DOHH2 (cell line): ENCODE measurements around the gene C19orf85.

ENCODE experiments used
- H3F3A ChIP-seq: fragments of 200-600 bp; sonication (generic), shearing (Covaris generic); 2 replicates; pipeline ENCODE4 v1.6.0; 2016; ENCODE audit warnings: antibody characterized with exemption, mild to moderate bottlenecking; ENCODE audit not compliant: control insufficient read depth, insufficient read depth
- H3K27ac ChIP-seq: fragments of 200-600 bp; sonication (generic); 2 replicates; pipeline ENCODE4 v1.5.1; 2014; ENCODE audit warnings: low read depth, mild to moderate bottlenecking, low read length, moderate library complexity
- H3K27me3 ChIP-seq: fragments of 200-600 bp; sonication (generic); 2 replicates; pipeline ENCODE4 v1.6.1; 2014; ENCODE audit warnings: mild to moderate bottlenecking, low read length, mixed read lengths; ENCODE audit not compliant: control insufficient read depth
- H3K36me3 ChIP-seq: fragments of 200-600 bp; sonication (generic); 2 replicates; pipeline ENCODE4 v1.6.1; 2014; ENCODE audit warnings: mild to moderate bottlenecking, low read length, moderate library complexity, mixed read lengths; ENCODE audit not compliant: control insufficient read depth
- H3K4me1 ChIP-seq: fragments of 200-600 bp; sonication (generic); 2 replicates; pipeline ENCODE4 v1.6.1; 2014; ENCODE audit warnings: mild to moderate bottlenecking, low read length, mixed read lengths; ENCODE audit not compliant: control insufficient read depth
- H3K4me2 ChIP-seq: fragments of 200-600 bp; sonication (generic); 2 replicates; pipeline ENCODE4 v1.6.0; 2014; ENCODE audit warnings: mild to moderate bottlenecking, low read length, moderate library complexity
- H3K4me3 ChIP-seq: fragments of 200-600 bp; sonication (generic); 2 replicates; pipeline ENCODE4 v1.5.1; 2014; ENCODE audit warnings: mild to moderate bottlenecking, low read length, mixed read lengths
- H3K79me2 ChIP-seq: fragments of 200-600 bp; sonication (generic); 2 replicates; pipeline ENCODE4 v1.6.1; 2014; ENCODE audit warnings: mild to moderate bottlenecking, low read length, mixed read lengths; ENCODE audit not compliant: control insufficient read depth
- H3K9me2 ChIP-seq: fragments of 200-600 bp; sonication (generic); replicated peaks from 2 replicates; pipeline ENCODE4 v1.6.1; 2014; ENCODE audit warnings: mild to moderate bottlenecking, low read length, mixed read lengths; ENCODE audit not compliant: control insufficient read depth
- H3K9me3 ChIP-seq: fragments of 200-600 bp; sonication (generic); 2 replicates; pipeline ENCODE4 v1.6.1; 2014; ENCODE audit warnings: antibody characterized with exemption, low read length, mixed read lengths; ENCODE audit not compliant: control insufficient read depth, insufficient read depth
- H4K20me1 ChIP-seq: fragments of 200-600 bp; sonication (generic); 2 replicates; pipeline ENCODE4 v1.6.0; 2014; ENCODE audit warnings: low read depth, mild to moderate bottlenecking, antibody characterized with exemption, low read length, moderate library complexity; ENCODE audit not compliant: control insufficient read depth, insufficient read depth
- CTCF ChIP-seq: fragments of 200-600 bp; sonication (generic); IDR thresholded peaks from one replicate; pipeline ENCODE4 v1.5.1; 2014; ENCODE audit warnings: antibody characterized with exemption, mild to moderate bottlenecking, low read depth, low read length; ENCODE audit not compliant: poor library complexity, severe bottlenecking
- EZH2phosphoT487 ChIP-seq: fragments of 200-600 bp; sonication (generic); IDR thresholded peaks from 2 replicates; pipeline ENCODE4 v1.6.1; 2017; ENCODE audit warnings: borderline replicate concordance, mild to moderate bottlenecking, antibody characterized with exemption, low read length, moderate library complexity, mixed read lengths

C19orf85 gene

GRCh38 chr19:55463583-55464031, 944 bp downstream of the C19orf85 start:
- peaks cover 16% of the 10 kb centered on the region for H3K79me2 ChIP-seq
- H3K4me1 ChIP-seq, result peaks cover 22% of the 10 kb centered on the region
- no peaks in the 10 kb centered on the region for H3K27me3 ChIP-seq
- H3K27ac ChIP-seq, result no peak overlapping the region
- H3K4me2 ChIP-seq, result no peak overlapping the region
- H3K9me2 ChIP-seq, result no peaks in the 10 kb centered on the region
- H3K9me3 ChIP-seq, result no peaks in the 10 kb centered on the region
- H4K20me1 ChIP-seq, result 0 out of 2 replicates have a peak, but pooled peaks cover 3% of the 10 kb centered on the region
- H3K36me3 ChIP-seq, result no peaks in the 10 kb centered on the region
- TF ChIP-seq EZH2phosphoT487 (no peak), CTCF (no peak)
- H3K4me3 ChIP-seq, result no peak overlapping the region
- peaks cover 11% of the 10 kb centered on the region for H3F3A ChIP-seq

- H4K20me1 ChIP-seq, result 0 out of 2 replicates have a peak, but pooled peaks cover 3% of the 10 kb centered on the region
- peaks cover 18% of the 10 kb centered on the region for H3K4me1 ChIP-seq
- no peaks in the 10 kb centered on the region for H3K9me2 ChIP-seq
- no peaks in the 10 kb centered on the region for H3K27me3 ChIP-seq
- H3K4me2 ChIP-seq, result no peak overlapping the region; the same call in 1 of the 2 replicates
- H3K9me3 ChIP-seq, result no peaks in the 10 kb centered on the region
- H3K27ac ChIP-seq, result no peak overlapping the region
- H3F3A ChIP-seq, result peaks cover 11% of the 10 kb centered on the region
- H3K36me3 ChIP-seq, result no peaks in the 10 kb centered on the region
- TF ChIP-seq CTCF (no peak), EZH2phosphoT487 (no peak)
- H3K79me2 ChIP-seq, result peaks cover 16% of the 10 kb centered on the region
- H3K4me3 ChIP-seq, result no peak overlapping the region
These were observed 1.8 kb downstream of the C19orf85 start for GRCh38 chr19:55462722-55463121.

- TF ChIP-seq CTCF (no peak), EZH2phosphoT487 (no peak)
- Histone ChIP-seq H3K4me3 (peak overlapping the region; percentile 78), H3F3A (peaks cover 11% of the 10 kb centered on the region), H3K4me1 (peaks cover 18% of the 10 kb centered on the region), H3K27me3 (no peaks in the 10 kb centered on the region), H3K27ac (no peak overlapping the region), H3K79me2 (peaks cover 16% of the 10 kb centered on the region), H3K9me3 (no peaks in the 10 kb centered on the region), H3K36me3 (no peaks in the 10 kb centered on the region), H4K20me1 (0 out of 2 replicates have a peak, but pooled peaks cover 3% of the 10 kb centered on the region), H3K4me2 (peak overlapping the region; percentile 91), H3K9me2 (no peaks in the 10 kb centered on the region)
These were observed 2.5 kb downstream of the C19orf85 start for GRCh38 chr19:55461974-55462626.
